ENCODE measurements around the gene FOXS1. TPM values are rescaled to one million over a fixed set of nuclear protein-coding genes. Genes with fewer than 3 reads are reported as not detected.

The FOXS1 gene
- polyA plus RNA-seq (2012; rRNA removed), result 0.73 and 0.99 TPM in 2 replicates
- 0.48 and 0.83 TPM in 2 replicates for polyA plus RNA-seq (2012; cell fraction: cytosol; rRNA removed)
- polyA plus RNA-seq (2012; cell fraction: nucleus; rRNA removed), result 0.58 and 0.85 TPM in 2 replicates

DNA sequence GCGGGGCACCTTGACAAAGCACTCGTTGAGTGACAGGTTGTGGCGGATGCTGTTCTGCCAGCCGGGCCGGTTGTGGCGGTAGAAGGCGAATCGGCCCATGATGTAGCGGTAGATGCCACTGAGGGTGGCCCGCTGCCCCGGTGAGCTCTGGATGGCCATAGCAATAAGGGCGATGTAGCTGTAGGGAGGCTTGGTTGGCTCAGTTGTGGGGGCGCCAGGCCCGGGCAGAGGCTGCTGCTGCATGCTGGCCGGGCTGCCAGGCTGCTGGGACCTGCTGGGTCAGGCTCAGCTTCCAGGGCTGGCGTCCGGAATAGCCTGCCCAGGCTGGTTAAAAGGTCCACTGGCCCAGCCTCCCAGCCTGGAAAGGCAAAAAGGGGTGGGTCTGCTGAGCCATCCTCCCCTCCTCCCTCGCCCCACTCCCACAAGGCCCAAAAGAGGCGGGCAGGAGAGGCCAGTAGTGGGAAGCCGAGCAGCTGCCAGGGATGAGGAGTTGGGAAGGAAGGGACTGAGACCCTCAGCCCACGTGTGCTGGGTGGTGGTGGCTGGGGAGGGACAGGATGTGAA is at the start of gene FOXS1:
Gene FOXS1, minus strand, starts transcription at position 305 of the 564 bp plus-strand sequence. Its CDS starts 62 bp downstream, at position 243.
- no peak for DNase-seq
- Histone ChIP-seq H2AFZ (ENCODE audit: low read depth) (no peak within 1 kb of the TSS), H3K4me2 (no peak within 1 kb of the TSS; the same call in 1 of the 2 replicates), H3K27ac (ENCODE audit: low read depth in 2 of 2, low read length in 1 of 2) (no peak within 1 kb of the TSS), H3K9me3 (no peaks in the 10 kb centered on the region), H3K79me2 (ENCODE audit: insufficient read depth) (no peaks in the 10 kb centered on the region), H3K27me3 (ENCODE audit: insufficient read depth) (no peaks in the 10 kb centered on the region; the same call in 1 of the 2 replicates), H3K9me2 (no peaks in the 10 kb centered on the region), H3K4me1 (ENCODE audit: control insufficient read depth in 1 of 2, insufficient read depth in 2 of 2, low read depth in 1 of 2, low read length in 1 of 2) (peaks cover 25 to 31% of the 10 kb centered on the region in 2 experiments; a peak in 3 of 4 replicates), H3K4me3 (ENCODE audit: low read depth in 2 of 2, low read length in 1 of 2) (peak within 1 kb of the TSS in 1 of 2 experiments; percentile 53; a peak in 1 of 4 replicates), H3K9ac (no peak within 1 kb of the TSS), H3F3A (replicated peaks; ENCODE audit: insufficient read depth) (peaks cover 7% of the 10 kb centered on the region), H4K20me1 (ENCODE audit: insufficient read depth) (no peaks in the 10 kb centered on the region), H3K36me3 (replicated peaks in 1 of 2; ENCODE audit: control insufficient read depth in 1 of 2, insufficient read depth in 2 of 2, low read length in 1 of 2) (no peaks in the 10 kb centered on the region)
- TF ChIP-seq MXI1 (IDR thresholded peaks at IDR 0.05; ENCODE audit: low read depth, low read length) (no peak), EZH2phosphoT487 (IDR thresholded peaks at IDR 0.05; ENCODE audit: borderline replicate concordance, low read depth) (no peak), POLR2AphosphoS5 (IDR thresholded peaks at IDR 0.05; ENCODE audit: low read depth, low read length) (no peak), YY1 (IDR thresholded peaks at IDR 0.05; ENCODE audit: low read depth) (no peak), GABPA (IDR thresholded peaks at IDR 0.05; ENCODE audit: low read depth) (no peak), RXRA (IDR thresholded peaks at IDR 0.05; ENCODE audit: borderline replicate concordance, low read depth) (no peak), TCF12 (IDR thresholded peaks at IDR 0.05) (no peak), SMC3 (IDR thresholded peaks at IDR 0.05; ENCODE audit: low read depth, low read length) (no peak), FOSL2 (IDR thresholded peaks at IDR 0.05; ENCODE audit: borderline replicate concordance, low read depth) (no peak), FOXM1 (IDR thresholded peaks at IDR 0.05; ENCODE audit: low read depth) (no peak), TAF1 (IDR thresholded peaks at IDR 0.05; ENCODE audit: borderline replicate concordance, low read depth, low read length) (no peak), ELF1 (IDR thresholded peaks at IDR 0.05) (no peak), CHD2 (IDR thresholded peaks at IDR 0.05; ENCODE audit: low read length, partially characterized antibody) (no peak), FOXJ3 (CRISPR knock-in tag; IDR thresholded peaks at IDR 0.05) (no peak), TEAD4 (IDR thresholded peaks at IDR 0.05; ENCODE audit: borderline replicate concordance, insufficient read depth) (no peak)
- TF ChIP-seq, protein P1, sequence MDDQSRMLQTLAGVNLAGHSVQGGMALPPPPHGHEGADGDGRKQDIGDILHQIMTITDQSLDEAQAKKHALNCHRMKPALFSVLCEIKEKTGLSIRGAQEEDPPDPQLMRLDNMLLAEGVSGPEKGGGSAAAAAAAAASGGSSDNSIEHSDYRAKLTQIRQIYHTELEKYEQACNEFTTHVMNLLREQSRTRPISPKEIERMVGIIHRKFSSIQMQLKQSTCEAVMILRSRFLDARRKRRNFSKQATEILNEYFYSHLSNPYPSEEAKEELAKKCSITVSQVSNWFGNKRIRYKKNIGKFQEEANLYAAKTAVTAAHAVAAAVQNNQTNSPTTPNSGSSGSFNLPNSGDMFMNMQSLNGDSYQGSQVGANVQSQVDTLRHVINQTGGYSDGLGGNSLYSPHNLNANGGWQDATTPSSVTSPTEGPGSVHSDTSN (IDR thresholded peaks at IDR 0.05), result no peak
- TF ChIP-seq, protein P2, sequence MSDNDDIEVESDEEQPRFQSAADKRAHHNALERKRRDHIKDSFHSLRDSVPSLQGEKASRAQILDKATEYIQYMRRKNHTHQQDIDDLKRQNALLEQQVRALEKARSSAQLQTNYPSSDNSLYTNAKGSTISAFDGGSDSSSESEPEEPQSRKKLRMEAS (IDR thresholded peaks at IDR 0.05; ENCODE audit: low read depth), result no peak
- TF ChIP-seq, protein P3, sequence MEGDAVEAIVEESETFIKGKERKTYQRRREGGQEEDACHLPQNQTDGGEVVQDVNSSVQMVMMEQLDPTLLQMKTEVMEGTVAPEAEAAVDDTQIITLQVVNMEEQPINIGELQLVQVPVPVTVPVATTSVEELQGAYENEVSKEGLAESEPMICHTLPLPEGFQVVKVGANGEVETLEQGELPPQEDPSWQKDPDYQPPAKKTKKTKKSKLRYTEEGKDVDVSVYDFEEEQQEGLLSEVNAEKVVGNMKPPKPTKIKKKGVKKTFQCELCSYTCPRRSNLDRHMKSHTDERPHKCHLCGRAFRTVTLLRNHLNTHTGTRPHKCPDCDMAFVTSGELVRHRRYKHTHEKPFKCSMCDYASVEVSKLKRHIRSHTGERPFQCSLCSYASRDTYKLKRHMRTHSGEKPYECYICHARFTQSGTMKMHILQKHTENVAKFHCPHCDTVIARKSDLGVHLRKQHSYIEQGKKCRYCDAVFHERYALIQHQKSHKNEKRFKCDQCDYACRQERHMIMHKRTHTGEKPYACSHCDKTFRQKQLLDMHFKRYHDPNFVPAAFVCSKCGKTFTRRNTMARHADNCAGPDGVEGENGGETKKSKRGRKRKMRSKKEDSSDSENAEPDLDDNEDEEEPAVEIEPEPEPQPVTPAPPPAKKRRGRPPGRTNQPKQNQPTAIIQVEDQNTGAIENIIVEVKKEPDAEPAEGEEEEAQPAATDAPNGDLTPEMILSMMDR (IDR thresholded peaks at IDR 0.05), result no peak
- TF ChIP-seq, protein P4, sequence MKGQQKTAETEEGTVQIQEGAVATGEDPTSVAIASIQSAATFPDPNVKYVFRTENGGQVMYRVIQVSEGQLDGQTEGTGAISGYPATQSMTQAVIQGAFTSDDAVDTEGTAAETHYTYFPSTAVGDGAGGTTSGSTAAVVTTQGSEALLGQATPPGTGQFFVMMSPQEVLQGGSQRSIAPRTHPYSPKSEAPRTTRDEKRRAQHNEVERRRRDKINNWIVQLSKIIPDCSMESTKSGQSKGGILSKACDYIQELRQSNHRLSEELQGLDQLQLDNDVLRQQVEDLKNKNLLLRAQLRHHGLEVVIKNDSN (IDR thresholded peaks at IDR 0.05; ENCODE audit: borderline replicate concordance, low read depth), result no peak
- 70% methylated on average over 8 of the region's 21 CpGs for WGBS (ENCODE audit: low lambda C conversion rate)
- ChIA-PET POLR2A (no interaction called here), CTCF (interaction anchor here (0.6 to 15.5 kb wide), 13 partner anchors 10 to 1052 kb away, joined by 3 to 174 read pairs (median 7); no protein-coding TSS in a partner anchor)
